Smooth muscle cell (in vitro differentiated cells): ENCODE measurements around the gene PCDH19. TPM values are rescaled to one million over a fixed set of nuclear protein-coding genes. Genes with fewer than 3 reads are reported as not detected.

Experiments used
- DNase-seq: peaks from one replicate; lab custom pipeline; 2025; ENCODE audit not compliant: unreplicated experiment; lab: John Stamatoyannopoulos, UW
- H2AFZ ChIP-seq: fragments of 200-600 bp; sonication (generic); 2 replicates; pipeline ENCODE4 v1.6.0; 2016; ENCODE audit warnings: antibody characterized with exemption, low read depth, mild to moderate bottlenecking
- H3F3A ChIP-seq: fragments of 200-600 bp; sonication (generic); 2 replicates; pipeline ENCODE4 v1.6.0; 2017; ENCODE audit warnings: antibody characterized with exemption, low read depth
- H3K27ac ChIP-seq: fragments of 200-600 bp; sonication (generic); 2 replicates; pipeline ENCODE4 v1.5.1; 2016; ENCODE audit warnings: low read depth, mild to moderate bottlenecking
- H3K27me3 ChIP-seq: fragments of 200-600 bp; sonication (generic); 2 replicates; pipeline ENCODE4 v1.6.1; 2016; ENCODE audit warnings: low read depth, mild to moderate bottlenecking
- H3K36me3 ChIP-seq: fragments of 200-600 bp; sonication (generic); 2 replicates; pipeline ENCODE4 v1.5.1; 2016; ENCODE audit warnings: low read depth
- H3K4me1 ChIP-seq: fragments of 200-600 bp; sonication (generic); 2 replicates; pipeline ENCODE4 v1.5.1; 2016; ENCODE audit warnings: low read depth
- H3K4me2 ChIP-seq: fragments of 200-600 bp; sonication (generic); 2 replicates; pipeline ENCODE4 v1.6.0; 2016; ENCODE audit warnings: mild to moderate bottlenecking
- H3K4me3 ChIP-seq: fragments of 200-600 bp; sonication (generic); 2 replicates; pipeline ENCODE4 v1.5.1; 2016; ENCODE audit warnings: mild to moderate bottlenecking
- H3K79me2 ChIP-seq: fragments of 200-600 bp; sonication (generic); 2 replicates; pipeline ENCODE4 v1.6.0; 2016; ENCODE audit warnings: low read depth, mild to moderate bottlenecking
- H3K9ac ChIP-seq: fragments of 200-600 bp; sonication (generic); 2 replicates; pipeline ENCODE4 v1.6.0; 2016; ENCODE audit warnings: low read depth
- H3K9me3 ChIP-seq: fragments of 200-600 bp; sonication (generic); replicated peaks from 2 replicates; pipeline ENCODE4 v1.5.1; 2016; ENCODE audit warnings: low read depth
- H4K20me1 ChIP-seq: fragments of 200-600 bp; sonication (generic); 2 replicates; pipeline ENCODE4 v1.6.0; 2016; ENCODE audit warnings: low read depth
- WGBS: methylation state at CpG from one replicate; pipeline ENCODE4 v1.1.7; 2016; ENCODE audit warnings: low lambda C conversion rate; 5-methylcytosine and 5-hydroxymethylcytosine counted together
- polyA plus RNA-seq: library from polyadenylated mRNA; unstranded; fragments of >200 nt; fragmentation: Nextera tagmentation; extraction: Ambion mirVana; gene quantifications from 2 replicates; pipeline ENCODE4 v1.2.1, GENCODE V29; 2016
- total RNA-seq: library from RNA; depleted of rRNA; stranded (reverse); fragments of >200 nt; gene quantifications from 2 replicates; pipeline ENCODE4 v1.2.3, GENCODE V29; 2014
- TF ChIP-seq, protein P1 (sequence below): fragments of 200-600 bp; sonication (generic); IDR thresholded peaks from 2 replicates; pipeline ENCODE4 v1.5.1; 2017; ENCODE audit warnings: borderline replicate concordance, mild to moderate bottlenecking, antibody characterized with exemption; ENCODE audit not compliant: insufficient read depth, poor library complexity, severe bottlenecking

Gene PCDH19
- total and polyA plus RNA-seq, 2 experiments from 2014 or later: 7.5 to 16.8 TPM

DNA sequence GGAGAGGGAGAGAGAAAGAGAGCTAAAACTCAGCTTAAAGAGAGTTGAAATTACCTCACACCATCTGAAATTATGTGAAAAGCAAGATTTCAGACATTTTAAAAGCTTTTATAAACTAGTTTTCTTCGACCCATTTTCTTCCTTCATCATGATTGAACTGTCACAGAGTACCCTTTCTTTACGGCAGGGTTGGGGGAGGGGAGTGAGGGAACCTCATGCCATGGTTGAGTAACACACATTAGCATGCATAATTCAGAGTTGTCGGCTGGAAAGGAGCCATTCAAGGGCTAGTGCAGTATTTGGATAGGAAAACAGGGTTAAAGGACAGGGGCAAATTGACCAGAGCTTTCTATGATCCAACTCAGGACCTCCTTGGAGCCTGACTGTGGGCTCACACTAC is 46.2 kb downstream of the PCDH19 start:
- Histone ChIP-seq H3K4me1 (no peaks in the 10 kb centered on the region), H3K9me3 (no peaks in the 10 kb centered on the region), H3K4me2 (peak overlapping the region; percentile 43), H3K27ac (no peak overlapping the region), H3F3A (no peaks in the 10 kb centered on the region), H2AFZ (no peak overlapping the region), H3K9ac (no peak overlapping the region), H3K79me2 (no peaks in the 10 kb centered on the region), H3K4me3 (no peak overlapping the region), H3K27me3 (no peaks in the 10 kb centered on the region), H4K20me1 (no peaks in the 10 kb centered on the region), H3K36me3 (no peaks in the 10 kb centered on the region)
- 40% methylated on average over 3 of the region's 3 CpGs for WGBS
- TF ChIP-seq, protein P1, sequence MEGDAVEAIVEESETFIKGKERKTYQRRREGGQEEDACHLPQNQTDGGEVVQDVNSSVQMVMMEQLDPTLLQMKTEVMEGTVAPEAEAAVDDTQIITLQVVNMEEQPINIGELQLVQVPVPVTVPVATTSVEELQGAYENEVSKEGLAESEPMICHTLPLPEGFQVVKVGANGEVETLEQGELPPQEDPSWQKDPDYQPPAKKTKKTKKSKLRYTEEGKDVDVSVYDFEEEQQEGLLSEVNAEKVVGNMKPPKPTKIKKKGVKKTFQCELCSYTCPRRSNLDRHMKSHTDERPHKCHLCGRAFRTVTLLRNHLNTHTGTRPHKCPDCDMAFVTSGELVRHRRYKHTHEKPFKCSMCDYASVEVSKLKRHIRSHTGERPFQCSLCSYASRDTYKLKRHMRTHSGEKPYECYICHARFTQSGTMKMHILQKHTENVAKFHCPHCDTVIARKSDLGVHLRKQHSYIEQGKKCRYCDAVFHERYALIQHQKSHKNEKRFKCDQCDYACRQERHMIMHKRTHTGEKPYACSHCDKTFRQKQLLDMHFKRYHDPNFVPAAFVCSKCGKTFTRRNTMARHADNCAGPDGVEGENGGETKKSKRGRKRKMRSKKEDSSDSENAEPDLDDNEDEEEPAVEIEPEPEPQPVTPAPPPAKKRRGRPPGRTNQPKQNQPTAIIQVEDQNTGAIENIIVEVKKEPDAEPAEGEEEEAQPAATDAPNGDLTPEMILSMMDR: no peak
- DNase-seq: no peak

DNA sequence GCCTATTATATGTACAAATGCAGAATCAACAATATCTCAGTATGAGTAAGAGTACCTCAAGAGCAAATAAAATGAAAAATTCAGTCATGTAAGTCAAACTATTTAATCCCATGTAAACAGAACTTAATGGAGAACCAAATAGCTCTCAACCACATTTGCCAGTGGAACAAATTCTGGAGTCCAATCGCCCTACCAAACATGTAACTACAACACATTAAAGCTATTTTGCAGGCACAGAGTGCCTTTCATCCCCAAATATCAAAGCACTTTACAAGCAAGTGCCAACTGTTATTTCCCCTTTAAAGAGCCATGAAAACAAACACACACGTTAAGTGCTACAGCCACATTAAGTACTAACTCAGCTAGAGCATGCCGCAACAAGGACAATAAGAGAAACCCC is 51.3 kb downstream of the PCDH19 start:
- H3K27me3 ChIP-seq: no peaks in the 10 kb centered on the region
- H3F3A ChIP-seq: no peaks in the 10 kb centered on the region
- no peaks in the 10 kb centered on the region for H3K9me3 ChIP-seq
- H3K4me2 ChIP-seq: no peak overlapping the region
- no peak for DNase-seq
- H2AFZ ChIP-seq: no peak overlapping the region
- H3K27ac ChIP-seq: no peak overlapping the region
- no peak overlapping the region for H3K9ac ChIP-seq
- H3K4me1 ChIP-seq: no peaks in the 10 kb centered on the region
- H3K79me2 ChIP-seq: no peaks in the 10 kb centered on the region
- no peak overlapping the region for H3K4me3 ChIP-seq
- no peaks in the 10 kb centered on the region for H3K36me3 ChIP-seq
- H4K20me1 ChIP-seq: no peaks in the 10 kb centered on the region
- WGBS: 64% methylated on average over 3 of the region's 3 CpGs
- TF ChIP-seq, protein P1: no peak

DNA sequence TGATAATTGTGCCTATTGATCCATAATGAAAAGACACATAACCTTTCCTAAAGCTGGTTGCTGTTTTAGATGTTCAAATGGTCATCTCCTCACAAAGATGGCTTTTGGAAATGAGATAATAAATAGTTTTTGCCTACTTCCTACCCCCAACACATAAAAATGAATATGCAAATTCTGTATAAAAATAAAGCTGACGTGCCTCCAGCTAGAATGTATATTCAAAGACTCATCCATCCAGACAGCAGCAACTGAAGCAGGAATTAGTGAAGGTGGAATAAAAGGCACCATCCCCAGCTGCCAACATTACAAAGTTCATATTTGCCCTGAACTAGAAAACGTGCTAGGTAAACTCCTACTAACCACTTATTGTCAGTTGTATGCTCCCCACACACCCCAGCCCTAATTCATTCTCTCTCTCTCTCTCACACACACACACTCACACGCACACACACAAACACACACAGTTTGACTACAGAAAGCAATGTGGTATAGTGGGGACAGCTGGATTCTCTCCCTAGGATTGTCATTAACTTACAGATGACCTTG is 53.6 kb downstream of the PCDH19 start:
- DNase-seq: no peak
- H3K9me3 ChIP-seq: no peaks in the 10 kb centered on the region
- H3K27me3 ChIP-seq: no peaks in the 10 kb centered on the region
- no peaks in the 10 kb centered on the region for H3F3A ChIP-seq
- H3K79me2 ChIP-seq: no peaks in the 10 kb centered on the region
- H3K27ac ChIP-seq: no peak overlapping the region
- TF ChIP-seq, protein P1: no peak
- H2AFZ ChIP-seq: no peak overlapping the region
- 67% methylated on average over 3 of the region's 3 CpGs for WGBS
- H3K4me1 ChIP-seq: no peaks in the 10 kb centered on the region
- no peak overlapping the region for H3K4me3 ChIP-seq
- H4K20me1 ChIP-seq: no peaks in the 10 kb centered on the region
- H3K9ac ChIP-seq: no peak overlapping the region
- no peak overlapping the region for H3K4me2 ChIP-seq
- H3K36me3 ChIP-seq: no peaks in the 10 kb centered on the region

DNA sequence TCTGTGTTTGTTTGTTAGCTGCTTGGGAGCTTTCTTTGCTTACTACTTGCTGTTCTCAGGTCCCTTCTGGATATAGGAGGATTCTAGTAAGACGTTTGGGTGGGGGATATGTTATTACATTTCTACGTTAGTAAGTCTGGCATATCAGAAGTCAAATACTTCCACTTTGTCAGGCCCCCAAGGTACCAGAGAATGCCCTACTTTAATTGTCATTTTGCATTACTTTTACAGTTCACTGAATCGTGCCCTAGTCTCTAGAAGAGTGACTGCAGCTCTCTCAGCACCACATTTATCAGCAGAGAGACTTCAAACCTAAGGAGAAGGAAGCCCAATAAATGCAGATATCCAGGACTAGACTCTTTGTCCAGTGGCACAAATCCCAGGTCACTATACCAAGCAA is 54.4 kb downstream of the PCDH19 start:
- no peak overlapping the region for H2AFZ ChIP-seq
- no peak overlapping the region for H3K4me3 ChIP-seq
- no peaks in the 10 kb centered on the region for H3K4me1 ChIP-seq
- no peak overlapping the region for H3K4me2 ChIP-seq
- no peaks in the 10 kb centered on the region for H3K27me3 ChIP-seq
- H3K79me2 ChIP-seq: no peaks in the 10 kb centered on the region
- no peaks in the 10 kb centered on the region for H4K20me1 ChIP-seq
- H3F3A ChIP-seq: no peaks in the 10 kb centered on the region
- TF ChIP-seq, protein P1: no peak
- no peak overlapping the region for H3K27ac ChIP-seq
- no peak for DNase-seq
- no peaks in the 10 kb centered on the region for H3K36me3 ChIP-seq
- 71% methylated on average over 3 of the region's 3 CpGs for WGBS
- no peak overlapping the region for H3K9ac ChIP-seq
- no peaks in the 10 kb centered on the region for H3K9me3 ChIP-seq
